IMR-90 (cell line): ENCODE results near the gene PRDM1. TPM values are rescaled to one million over a fixed set of nuclear protein-coding genes. Genes with fewer than 3 reads are reported as not detected.
A peak's percentile ranks its signal among the peaks of the same experiment; 100 is the strongest.

Experiments used
- ATAC-seq: fragments of 200-7000 bp; cut with Tn5 transposase; 2 replicates; pipeline ENCODE4 v1.9.1; 2020; ENCODE audit warnings: low read depth, mild to moderate bottlenecking, moderate library complexity
- BruUV-seq: library from RNA; stranded (reverse); fragments of 400-500 nt; replicated peaks from 2 replicates; lab custom pipeline; 2021; lab: Mats Ljungman, UMichigan
- CTCF ChIA-PET: fragments of 300-600 bp; formaldehyde crosslinking; extraction: SDS; loops from one replicate; lab custom pipeline; 2021; ENCODE audit warnings: antibody characterized with exemption; lab: Yijun Ruan, JAX
- POLR2A ChIA-PET: fragments of 300-600 bp; sonication (Branson Sonifier 250); formaldehyde crosslinking; loops from one replicate; lab custom pipeline; 2022; ENCODE audit warnings: antibody characterized with exemption; ENCODE audit not compliant: unreplicated experiment; lab: Charles Lee
- DNase-seq: peaks from one replicate; pipeline ENCODE4 v3.0.0; 2013
- H2AFZ ChIP-seq: replicated peaks from 2 replicates; pipeline ENCODE3; 2013; ENCODE audit warnings: low read length, mild to moderate bottlenecking; ENCODE audit not compliant: poor library complexity
- H2AK5ac ChIP-seq: 2 replicates; pipeline ENCODE4 v1.6.1; 2013; ENCODE audit warnings: low read depth, low read length, inconsistent platforms
- H2AK9ac ChIP-seq: replicated peaks from 2 replicates; pipeline ENCODE3; 2013; ENCODE audit warnings: mild to moderate bottlenecking, low read depth, low read length, moderate library complexity; ENCODE audit not compliant: poor library complexity
- H2BK120ac ChIP-seq: 2 replicates; pipeline ENCODE4 v1.6.1; 2013; ENCODE audit warnings: low read depth, low read length, inconsistent platforms
- H2BK15ac ChIP-seq: 3 replicates; pipeline ENCODE4 v1.6.1; 2013; ENCODE audit warnings: low read depth, low read length, inconsistent platforms
- H2BK20ac ChIP-seq: 2 replicates; pipeline ENCODE4 v1.6.1; 2013; ENCODE audit warnings: low read depth, mild to moderate bottlenecking, inconsistent platforms, low read length, moderate library complexity
- H2BK5ac ChIP-seq: 2 replicates; pipeline ENCODE4 v1.6.1; 2013; ENCODE audit warnings: mild to moderate bottlenecking, low read depth, low read length, inconsistent platforms; ENCODE audit not compliant: poor library complexity, severe bottlenecking
- H3K14ac ChIP-seq: replicated peaks from 2 replicates; pipeline ENCODE4 v1.6.1; 2013; ENCODE audit warnings: low read depth, low read length, inconsistent platforms
- H3K18ac ChIP-seq: 2 replicates; pipeline ENCODE4 v1.6.1; 2013; ENCODE audit warnings: low read depth, low read length, control low read depth
- H3K23ac ChIP-seq: 2 replicates; pipeline ENCODE4 v1.6.1; 2013; ENCODE audit warnings: low read depth, low read length, inconsistent platforms
- H3K27ac ChIP-seq: 2 replicates; pipeline ENCODE4 v1.5.1; 2013; ENCODE audit warnings: mild to moderate bottlenecking, control low read depth, low read length; ENCODE audit not compliant: insufficient read depth
- H3K27me3 ChIP-seq: 2 replicates; pipeline ENCODE4 v1.6.1; 2013; ENCODE audit warnings: low read length; ENCODE audit not compliant: control insufficient read depth, insufficient read depth
- H3K36me3 ChIP-seq: 2 replicates; pipeline ENCODE4 v1.6.1; 2013; ENCODE audit warnings: low read length, mixed read lengths; ENCODE audit not compliant: control insufficient read depth, insufficient read depth
- H3K4ac ChIP-seq: 2 replicates; pipeline ENCODE4 v1.6.1; 2013; ENCODE audit warnings: low read depth, low read length, inconsistent platforms
- H3K4me1 ChIP-seq: 2 replicates; pipeline ENCODE4 v1.6.1; 2013; ENCODE audit warnings: low read length, mixed read lengths; ENCODE audit not compliant: control insufficient read depth, insufficient read depth
- H3K4me2 ChIP-seq: 2 replicates; pipeline ENCODE4 v1.6.1; 2013; ENCODE audit warnings: low read depth, mild to moderate bottlenecking, control low read depth, low read length, moderate library complexity
- H3K4me3 ChIP-seq: 2 replicates; pipeline ENCODE4 v1.5.1; 2013; ENCODE audit warnings: low read depth, mild to moderate bottlenecking, control low read depth, low read length, moderate library complexity; ENCODE audit not compliant: insufficient read depth
- H3K56ac ChIP-seq: 2 replicates; pipeline ENCODE4 v1.6.1; 2013; ENCODE audit warnings: low read length, inconsistent platforms; ENCODE audit not compliant: insufficient read depth; ENCODE audit errors: extremely low read depth
- H3K79me1 ChIP-seq, 2 experiments: 2 replicates each; pipeline ENCODE4 v1.6.1; 2013; ENCODE audit warnings: low read length in 2 of 2, inconsistent platforms in 1 of 2, low read depth in 1 of 2
- H3K9ac ChIP-seq: 2 replicates; pipeline ENCODE4 v1.6.1; 2013; ENCODE audit warnings: low read depth, low read length, control low read depth
- H3K9me1 ChIP-seq: 2 replicates; pipeline ENCODE4 v1.6.1; 2013; ENCODE audit warnings: low read length, inconsistent platforms; ENCODE audit not compliant: insufficient read depth
- H3K9me3 ChIP-seq: 2 replicates; pipeline ENCODE4 v1.6.1; 2013; ENCODE audit warnings: low read length; ENCODE audit not compliant: control insufficient read depth, insufficient read depth
- H4K20me1 ChIP-seq: 2 replicates; pipeline ENCODE4 v1.6.1; 2013; ENCODE audit warnings: low read length, inconsistent platforms; ENCODE audit not compliant: insufficient read depth
- H4K5ac ChIP-seq: 2 replicates; pipeline ENCODE4 v1.6.1; 2013; ENCODE audit warnings: mild to moderate bottlenecking, low read depth, low read length, control low read depth
- H4K8ac ChIP-seq, 2 experiments: 2 replicates each; pipeline ENCODE4 v1.6.1; 2013; ENCODE audit warnings: low read depth in 2 of 2, low read length in 2 of 2, control low read depth in 1 of 2, inconsistent platforms in 1 of 2
- H4K91ac ChIP-seq: 2 replicates; pipeline ENCODE4 v1.6.1; 2013; ENCODE audit warnings: low read depth, low read length, inconsistent platforms; ENCODE audit not compliant: insufficient read depth
- BHLHE40 ChIP-seq: fragments of 150-350 bp; IDR thresholded peaks from 2 replicates; pipeline ENCODE4 v1.6.1; 2016; ENCODE audit warnings: mild to moderate bottlenecking, low read depth, low read length
- CEBPB ChIP-seq: IDR thresholded peaks from 2 replicates; pipeline ENCODE4 v1.6.1; 2012; ENCODE audit warnings: low read depth, low read length, improper control_type of control experiment
- CHD1 ChIP-seq: IDR thresholded peaks from 2 replicates; pipeline ENCODE4 v1.6.1; 2012; ENCODE audit warnings: low read depth, low read length, improper control_type of control experiment
- FOS ChIP-seq: fragments of 150-350 bp; IDR thresholded peaks from 2 replicates; pipeline ENCODE4 v1.6.1; 2016; ENCODE audit warnings: low read depth, low read length
- MAFK ChIP-seq: IDR thresholded peaks from 2 replicates; pipeline ENCODE4 v1.6.1; 2012; ENCODE audit warnings: low read depth, low read length, improper control_type of control experiment
- MAZ ChIP-seq: IDR thresholded peaks from 2 replicates; pipeline ENCODE4 v1.6.1; 2012; ENCODE audit warnings: low read depth, mild to moderate bottlenecking, low read length, improper control_type of control experiment, moderate library complexity, borderline replicate concordance
- MXI1 ChIP-seq: IDR thresholded peaks from 2 replicates; pipeline ENCODE4 v1.6.1; 2012; ENCODE audit warnings: low read depth, mild to moderate bottlenecking, low read length, moderate library complexity, borderline replicate concordance
- POLR2A ChIP-seq: IDR thresholded peaks from 2 replicates; pipeline ENCODE4 v1.6.1; 2012; ENCODE audit warnings: mild to moderate bottlenecking, low read depth, low read length
- RAD21 ChIP-seq: IDR thresholded peaks from 2 replicates; pipeline ENCODE4 v1.6.1; 2012; ENCODE audit warnings: low read length, improper control_type of control experiment
- RCOR1 ChIP-seq: IDR thresholded peaks from 2 replicates; pipeline ENCODE4 v1.6.1; 2012; ENCODE audit warnings: mild to moderate bottlenecking, low read length, improper control_type of control experiment; ENCODE audit not compliant: insufficient replicate concordance
- RFX5 ChIP-seq: IDR thresholded peaks from 2 replicates; pipeline ENCODE4 v1.8.0; 2012; ENCODE audit warnings: low read depth, mild to moderate bottlenecking, low read length, moderate library complexity
- whole genome bisulfite sequencing, 2 experiments: methylation state at CpG; one replicate each; pipeline versions ENCODE4 v1.1.5 to v1.1.7; 2013; ENCODE audit warnings: missing lambda C conversion rate in 2 of 2; ENCODE audit not compliant: insufficient read length in 1 of 2; ENCODE audit errors: extremely low coverage in 2 of 2; 5-methylcytosine and 5-hydroxymethylcytosine counted together
- dilution Hi-C: fragments of 300-500 bp; cut with HindIII; formaldehyde crosslinking; loops from one replicate; pipeline ENCODE4 v1.14.3; 2018; ENCODE audit warnings: low sequenced_read_pairs; ENCODE audit not compliant: unreplicated experiment
- in situ Hi-C: fragments of 300-500 bp; cut with MboI; formaldehyde crosslinking; loops from 3 replicates; pipeline ENCODE4 v1.14.3; 2019; ENCODE audit warnings: low sequenced_read_pairs, inconsistent platforms, mixed read lengths
- intact Hi-C: fragments of 100-400 bp; cut with micrococcal nuclease; formaldehyde crosslinking; loops from 2 replicates; pipeline ENCODE4 v1.10.0; 2022
- polyA plus RNA-seq, 3 experiments: library from polyadenylated mRNA; depleted of rRNA; stranded (reverse); fragments of >200 nt; gene quantifications; 2 replicates each; pipeline ENCODE4 v1.2.3, GENCODE V29; 2012; ENCODE audit warnings: low replicate concordance in 1 of 3
- total RNA-seq: library from RNA; depleted of rRNA; stranded (reverse); fragments of >200 nt; gene quantifications from 2 replicates; pipeline ENCODE4 v1.2.3, GENCODE V29; 2012
- TF ChIP-seq, protein P1 (sequence below): fragments of 150-350 bp; IDR thresholded peaks from 2 replicates; pipeline ENCODE4 v1.6.1; 2017; ENCODE audit warnings: mild to moderate bottlenecking, antibody characterized with exemption, low read length, low read depth
- TF ChIP-seq, protein P2 (sequence below): conservative IDR thresholded peaks from 2 replicates; pipeline ENCODE4 v1.5.1; 2012; ENCODE audit warnings: mild to moderate bottlenecking, low read depth, low read length, improper control_type of control experiment

Gene PRDM1
- total and polyA plus RNA-seq, 2 of the 4 experiments (the other 2 are of a cell fraction) = 2.3 to 3.0 TPM

DNA sequence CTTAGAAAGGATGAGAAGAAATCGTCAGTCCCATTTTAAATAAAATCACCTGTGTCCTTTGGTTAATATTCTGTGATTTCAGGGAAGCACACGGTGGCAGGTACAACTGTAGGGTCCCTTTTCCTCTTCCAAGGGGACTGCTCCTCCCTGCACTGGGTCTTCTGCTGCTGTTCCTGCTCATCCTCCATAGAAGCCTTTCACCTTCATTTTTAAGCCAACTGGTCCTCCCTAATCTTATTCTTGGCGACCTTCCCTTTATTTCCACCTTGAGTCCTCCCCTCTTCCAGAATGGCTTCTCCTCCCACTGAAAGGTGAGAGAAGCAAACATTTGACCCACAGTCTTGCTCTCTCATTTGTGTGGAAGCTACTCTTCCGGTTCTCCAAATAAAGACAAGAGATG is 4.4 kb upstream of the PRDM1 start (continued):
- TF ChIP-seq RAD21 (no peak), BHLHE40 (no peak), RFX5 (no peak), POLR2A (no peak), CHD1 (no peak)

DNA sequence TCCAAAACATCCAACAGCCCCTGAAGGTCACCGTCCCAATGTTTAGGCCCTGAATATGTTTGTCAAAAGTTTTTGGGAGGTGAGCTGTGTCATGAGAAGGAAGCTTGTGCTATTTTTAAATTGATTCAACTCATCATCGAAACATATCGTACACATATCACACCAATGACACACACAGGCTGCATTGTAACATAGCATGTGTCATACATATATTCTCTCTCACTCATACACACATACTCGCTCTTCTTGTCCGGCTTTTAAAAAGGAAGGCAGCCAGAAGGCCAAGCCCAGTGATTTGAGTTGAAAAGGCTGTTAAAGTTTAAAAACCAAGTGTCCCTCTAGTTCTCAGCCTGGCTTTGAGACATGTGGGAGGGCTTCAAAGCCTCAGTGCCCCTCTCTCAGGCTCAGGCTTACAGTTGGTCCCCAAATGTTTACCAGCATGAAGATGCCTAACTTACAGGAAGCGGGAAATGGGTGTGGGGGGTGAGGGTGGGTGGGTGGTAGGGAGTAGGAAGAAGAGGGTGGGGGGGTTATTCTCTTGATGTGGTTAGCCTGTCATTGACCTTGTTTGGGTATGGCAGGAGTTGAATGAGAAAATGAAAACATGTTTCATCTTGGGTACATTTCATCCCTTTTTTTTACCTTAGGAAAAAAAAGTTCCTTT is 3.3 kb upstream of the PRDM1 start:
- Histone ChIP-seq H3K4me1 (peaks cover 13% of the 10 kb centered on the region), H3K9me1 (peaks cover 4% of the 10 kb centered on the region), H2AK9ac (no peak overlapping the region), H4K20me1 (no peaks in the 10 kb centered on the region; the same call in 1 of the 2 replicates), H3K27ac (peak overlapping the region; percentile 73), H3K14ac (peak overlapping the region; percentile 91), H4K8ac (peak overlapping the region in 1 of 2 experiments; percentile 94; a peak in 2 of 4 replicates), H4K91ac (peak overlapping the region; percentile 94), H2AK5ac (peak overlapping the region; percentile 81; the same call in 1 of the 2 replicates), H3K9me3 (no peaks in the 10 kb centered on the region), H3K18ac (peak overlapping the region; percentile 90; the same call in 1 of the 2 replicates), H2AFZ (peak overlapping the region; percentile 87), H3K27me3 (no peaks in the 10 kb centered on the region), H3K36me3 (no peaks in the 10 kb centered on the region), H3K56ac (peak overlapping the region; percentile 75), H2BK15ac (peak overlapping the region; percentile 55; the same call in 1 of the 3 replicates), H3K4me3 (no peak overlapping the region), H2BK20ac (peak overlapping the region; percentile 95), H2BK120ac (peak overlapping the region; percentile 98), H2BK5ac (peak overlapping the region; percentile 95), H4K5ac (peak overlapping the region; percentile 57; the same call in 1 of the 2 replicates), H3K9ac (peak overlapping the region; percentile 30; the same call in 1 of the 2 replicates), H3K4ac (peak overlapping the region; percentile 97), H3K23ac (peak overlapping the region; percentile 97), H3K4me2 (peak overlapping the region; percentile 25; the same call in 1 of the 2 replicates), H3K79me1 (no peaks in the 10 kb centered on the region)
- dilution Hi-C loops (no loop called here), in situ Hi-C loops (loop anchor here (5.0 kb wide), 1 partner anchor 601 kb away; no protein-coding TSS in a partner anchor), intact Hi-C loops (loop anchor here (5.0 to 10.0 kb wide), 2 partner anchors 46 to 288 kb away; no protein-coding TSS in a partner anchor)
- DNase-seq = peak; percentile 94
- no CpG with 5 or more reads among the region's 6 CpGs for WGBS, 2 experiments
- CTCF ChIA-PET = interaction anchor here (1.0 kb wide), 1 partner anchor 141 kb away, joined by 3 read pairs; no protein-coding TSS in a partner anchor
- peak; percentile 12 for ATAC-seq
- POLR2A ChIA-PET = no interaction called here
- BruUV-seq = no TSS peak
- TF ChIP-seq RCOR1 (no peak), MXI1 (no peak), RFX5 (no peak), MAFK (no peak), FOS (peak; percentile 62), CEBPB (peak; percentile 82), MAZ (no peak)
- TF ChIP-seq, protein P1, sequence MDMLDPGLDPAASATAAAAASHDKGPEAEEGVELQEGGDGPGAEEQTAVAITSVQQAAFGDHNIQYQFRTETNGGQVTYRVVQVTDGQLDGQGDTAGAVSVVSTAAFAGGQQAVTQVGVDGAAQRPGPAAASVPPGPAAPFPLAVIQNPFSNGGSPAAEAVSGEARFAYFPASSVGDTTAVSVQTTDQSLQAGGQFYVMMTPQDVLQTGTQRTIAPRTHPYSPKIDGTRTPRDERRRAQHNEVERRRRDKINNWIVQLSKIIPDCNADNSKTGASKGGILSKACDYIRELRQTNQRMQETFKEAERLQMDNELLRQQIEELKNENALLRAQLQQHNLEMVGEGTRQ = no peak
- TF ChIP-seq, protein P2, sequence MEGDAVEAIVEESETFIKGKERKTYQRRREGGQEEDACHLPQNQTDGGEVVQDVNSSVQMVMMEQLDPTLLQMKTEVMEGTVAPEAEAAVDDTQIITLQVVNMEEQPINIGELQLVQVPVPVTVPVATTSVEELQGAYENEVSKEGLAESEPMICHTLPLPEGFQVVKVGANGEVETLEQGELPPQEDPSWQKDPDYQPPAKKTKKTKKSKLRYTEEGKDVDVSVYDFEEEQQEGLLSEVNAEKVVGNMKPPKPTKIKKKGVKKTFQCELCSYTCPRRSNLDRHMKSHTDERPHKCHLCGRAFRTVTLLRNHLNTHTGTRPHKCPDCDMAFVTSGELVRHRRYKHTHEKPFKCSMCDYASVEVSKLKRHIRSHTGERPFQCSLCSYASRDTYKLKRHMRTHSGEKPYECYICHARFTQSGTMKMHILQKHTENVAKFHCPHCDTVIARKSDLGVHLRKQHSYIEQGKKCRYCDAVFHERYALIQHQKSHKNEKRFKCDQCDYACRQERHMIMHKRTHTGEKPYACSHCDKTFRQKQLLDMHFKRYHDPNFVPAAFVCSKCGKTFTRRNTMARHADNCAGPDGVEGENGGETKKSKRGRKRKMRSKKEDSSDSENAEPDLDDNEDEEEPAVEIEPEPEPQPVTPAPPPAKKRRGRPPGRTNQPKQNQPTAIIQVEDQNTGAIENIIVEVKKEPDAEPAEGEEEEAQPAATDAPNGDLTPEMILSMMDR = no peak
